ENCODE data around the gene SORCS2.

DNA sequence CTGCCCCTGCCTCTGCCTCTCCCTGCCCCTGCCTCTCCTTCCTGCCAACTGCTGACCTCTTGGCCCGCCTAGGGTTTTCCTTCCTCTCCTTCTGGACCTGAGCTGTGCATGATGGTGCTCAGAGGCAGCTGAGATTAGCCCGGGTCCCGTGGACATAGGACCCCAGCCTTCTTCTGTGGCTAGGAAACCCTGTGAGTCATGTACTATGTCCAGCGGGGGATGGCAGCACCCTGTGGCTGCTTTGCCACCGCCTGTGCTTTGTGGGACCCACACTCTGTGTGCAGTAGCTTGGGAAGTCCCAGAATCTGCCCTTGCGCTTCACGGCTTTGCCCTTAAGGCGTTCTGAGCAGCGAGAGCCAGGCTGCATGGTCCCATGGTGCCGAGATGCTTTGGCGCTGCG is 347.9 kb downstream of the SORCS2 start:
- TF ChIP-seq, protein P1, sequence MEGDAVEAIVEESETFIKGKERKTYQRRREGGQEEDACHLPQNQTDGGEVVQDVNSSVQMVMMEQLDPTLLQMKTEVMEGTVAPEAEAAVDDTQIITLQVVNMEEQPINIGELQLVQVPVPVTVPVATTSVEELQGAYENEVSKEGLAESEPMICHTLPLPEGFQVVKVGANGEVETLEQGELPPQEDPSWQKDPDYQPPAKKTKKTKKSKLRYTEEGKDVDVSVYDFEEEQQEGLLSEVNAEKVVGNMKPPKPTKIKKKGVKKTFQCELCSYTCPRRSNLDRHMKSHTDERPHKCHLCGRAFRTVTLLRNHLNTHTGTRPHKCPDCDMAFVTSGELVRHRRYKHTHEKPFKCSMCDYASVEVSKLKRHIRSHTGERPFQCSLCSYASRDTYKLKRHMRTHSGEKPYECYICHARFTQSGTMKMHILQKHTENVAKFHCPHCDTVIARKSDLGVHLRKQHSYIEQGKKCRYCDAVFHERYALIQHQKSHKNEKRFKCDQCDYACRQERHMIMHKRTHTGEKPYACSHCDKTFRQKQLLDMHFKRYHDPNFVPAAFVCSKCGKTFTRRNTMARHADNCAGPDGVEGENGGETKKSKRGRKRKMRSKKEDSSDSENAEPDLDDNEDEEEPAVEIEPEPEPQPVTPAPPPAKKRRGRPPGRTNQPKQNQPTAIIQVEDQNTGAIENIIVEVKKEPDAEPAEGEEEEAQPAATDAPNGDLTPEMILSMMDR (IDR thresholded peaks at IDR 0.05): no peak
- TF ChIP-seq TCF12 (IDR thresholded peaks at IDR 0.05): no peak
- no peak for TF ChIP-seq EP300 (IDR thresholded peaks at IDR 0.05; ENCODE audit: borderline replicate concordance in 1 of 2, low read depth in 1 of 2, low read length in 1 of 2)

Data from SK-N-SH (cell line).